Duodenal mucosa (tissue), 2 donors: ENCODE results near the gene STIP1.

Experiments
- H3K27ac ChIP-seq: one replicate; pipeline ENCODE4 v1.7.0; 2013; ENCODE audit warnings: low read depth, low read length
- H3K27me3 ChIP-seq, 2 donors: one replicate each; pipeline ENCODE4 v1.7.0; 2013; ENCODE audit warnings: low read length in 2 of 2, control low read depth in 1 of 2; ENCODE audit not compliant: insufficient read depth in 2 of 2, control insufficient read depth in 1 of 2
- H3K36me3 ChIP-seq, 2 donors: one replicate each; pipeline ENCODE4 v1.7.0; 2013; ENCODE audit warnings: low read length in 2 of 2, control low read depth in 1 of 2; ENCODE audit not compliant: insufficient read depth in 2 of 2, control insufficient read depth in 1 of 2
- H3K4me1 ChIP-seq, 2 donors: one replicate each; pipeline ENCODE4 v1.7.0; 2013; ENCODE audit warnings: low read length in 2 of 2, control low read depth in 1 of 2; ENCODE audit not compliant: insufficient read depth in 2 of 2, control insufficient read depth in 1 of 2
- H3K4me3 ChIP-seq, 2 donors: one replicate each; pipeline ENCODE4 v1.7.0; 2013; ENCODE audit warnings: low read length in 2 of 2, low read depth in 1 of 2
- H3K9ac ChIP-seq, 2 donors: one replicate each; pipeline ENCODE4 v1.7.0; 2013; ENCODE audit warnings: low read length in 2 of 2, low read depth in 1 of 2
- H3K9me3 ChIP-seq, 2 donors: one replicate each; pipeline ENCODE4 v1.7.0; 2013; ENCODE audit warnings: low read length in 2 of 2, control low read depth in 1 of 2; ENCODE audit not compliant: control insufficient read depth in 1 of 2

Gene STIP1

DNA sequence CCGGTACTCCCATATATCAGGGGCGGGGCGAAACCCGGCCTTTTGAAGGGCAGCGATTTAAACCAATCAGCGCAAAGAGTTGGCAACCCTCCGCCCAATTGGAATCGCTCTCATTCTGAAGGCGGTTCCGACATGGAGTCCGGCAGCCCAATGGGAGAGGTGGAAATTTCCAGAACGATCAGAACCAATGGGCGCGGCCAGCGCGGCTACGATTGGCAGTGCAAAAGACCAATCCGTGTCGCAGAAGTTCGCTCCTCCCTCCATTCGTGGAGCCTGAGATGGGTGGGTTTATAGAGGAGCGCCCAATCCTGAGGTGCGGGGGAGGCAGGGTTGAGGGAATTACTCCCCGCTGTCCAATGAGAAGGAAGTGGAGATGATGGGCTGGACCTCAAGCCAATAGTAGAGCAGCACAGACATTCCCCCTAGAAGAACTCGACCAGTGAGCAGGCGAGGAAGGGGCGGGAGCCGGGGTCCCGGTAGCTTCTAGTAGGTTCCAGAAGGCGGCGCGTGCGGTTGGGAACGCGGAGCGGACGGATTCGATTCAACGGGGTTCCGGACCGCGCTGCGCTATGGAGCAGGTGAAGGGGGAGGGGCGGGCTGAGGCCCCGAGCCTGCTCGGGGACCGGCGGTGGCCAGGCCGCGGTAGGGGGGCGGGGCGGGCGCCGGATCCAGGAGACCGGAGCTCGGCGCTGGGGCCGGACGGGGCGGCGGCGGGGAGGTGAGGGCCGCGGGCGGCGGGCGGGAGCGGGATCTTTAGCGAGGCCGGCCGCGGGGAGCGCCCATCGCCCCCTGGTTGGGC lies at the start of gene STIP1:
STIP1 (plus strand) TSS at position 479 of the 799 bp plus-strand sequence; CDS start at position 570, 91 bp downstream.
- H3K27me3 ChIP-seq, result no peaks in the 10 kb centered on the region
- peak within 1 kb of the TSS; percentile 91 to 98 for H3K9ac ChIP-seq
- peaks cover 24 to 43% of the 10 kb centered on the region in 2 donors for H3K4me1 ChIP-seq
- H3K27ac ChIP-seq, result peak within 1 kb of the TSS; percentile 94
- no peaks in the 10 kb centered on the region for H3K9me3 ChIP-seq
- H3K4me3 ChIP-seq, result peak within 1 kb of the TSS; percentile 84 to 87
- H3K36me3 ChIP-seq, result peaks cover 0 to 10% of the 10 kb centered on the region in 2 donors

DNA sequence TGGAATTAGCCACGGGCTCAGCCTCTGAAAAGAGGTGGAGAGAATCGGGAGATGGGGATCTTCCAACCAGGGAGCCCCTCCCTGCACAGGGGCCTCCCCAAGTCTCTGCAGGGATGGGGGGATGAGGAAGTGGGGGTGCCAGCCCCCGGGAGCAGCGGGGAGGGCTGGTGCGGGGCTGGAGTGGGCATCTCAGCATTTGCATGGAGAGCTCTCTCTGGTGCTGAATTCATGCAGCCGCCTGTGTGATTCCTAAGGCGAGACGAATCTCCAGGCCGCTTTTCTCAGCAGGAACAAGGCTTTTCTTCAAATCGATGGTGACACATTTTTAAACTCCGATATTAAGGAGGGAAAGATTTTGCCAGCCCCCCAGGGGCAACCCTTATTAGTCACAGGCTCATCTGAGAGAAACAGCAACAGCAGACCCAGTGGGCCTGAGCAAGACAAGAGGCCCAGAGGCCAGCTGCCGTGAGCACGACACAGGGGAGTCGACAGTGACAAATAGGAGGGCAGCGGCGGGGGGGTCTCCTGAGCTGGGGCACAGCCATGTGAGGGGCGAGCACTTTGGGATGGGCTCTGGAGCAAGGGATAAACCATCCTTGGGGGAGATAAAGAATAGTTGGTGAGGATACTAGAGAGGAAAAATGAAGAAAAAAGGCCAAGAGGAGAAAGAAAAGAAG lies 49.1 kb upstream of the STIP1 start:
- H3K4me1 ChIP-seq, result no peaks in the 10 kb centered on the region
- no peak overlapping the region for H3K4me3 ChIP-seq
- H3K27me3 ChIP-seq, result no peaks in the 10 kb centered on the region
- H3K27ac ChIP-seq, result no peak overlapping the region
- H3K9ac ChIP-seq, result no peak overlapping the region
- H3K36me3 ChIP-seq, result no peaks in the 10 kb centered on the region
- no peaks in the 10 kb centered on the region for H3K9me3 ChIP-seq

- Histone ChIP-seq H3K4me1 (no peaks in the 10 kb centered on the region), H3K27ac (no peak overlapping the region), H3K4me3 (no peak overlapping the region), H3K9ac (no peak overlapping the region), H3K27me3 (no peaks in the 10 kb centered on the region), H3K9me3 (no peaks in the 10 kb centered on the region), H3K36me3 (no peaks in the 10 kb centered on the region)
Measured at GRCh38 chr11:64138398-64138797, 47.6 kb upstream of the STIP1 start.

DNA sequence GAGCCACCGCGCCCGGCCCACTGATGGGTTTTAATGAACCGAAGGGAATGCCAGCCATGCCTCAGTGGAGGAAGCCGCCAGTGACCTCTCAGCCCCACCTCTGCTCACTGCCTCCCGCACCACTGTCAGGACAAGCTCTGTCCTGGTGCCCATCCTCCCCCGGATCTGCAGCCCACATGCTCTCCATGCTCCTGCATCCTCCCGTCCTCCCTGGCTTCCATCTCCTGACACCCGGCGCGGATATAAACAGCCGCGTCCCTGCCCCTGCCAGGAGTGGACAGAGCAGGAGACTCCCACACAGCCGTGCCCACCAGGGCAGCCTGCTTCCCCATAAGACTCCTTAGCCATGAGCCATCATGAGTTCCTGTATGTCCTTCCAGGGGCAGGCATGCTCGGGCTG lies 46.9 kb upstream of the STIP1 start:
- no peaks in the 10 kb centered on the region for H3K9me3 ChIP-seq
- H3K9ac ChIP-seq, result no peak overlapping the region
- no peaks in the 10 kb centered on the region for H3K27me3 ChIP-seq
- H3K27ac ChIP-seq, result no peak overlapping the region
- no peaks in the 10 kb centered on the region for H3K4me1 ChIP-seq
- no peaks in the 10 kb centered on the region for H3K36me3 ChIP-seq
- H3K4me3 ChIP-seq, result no peak overlapping the region

GRCh38 chr11:64140082-64140481 lies 45.9 kb upstream of the STIP1 start:
- no peaks in the 10 kb centered on the region for H3K36me3 ChIP-seq
- H3K27me3 ChIP-seq, result no peaks in the 10 kb centered on the region
- no peak overlapping the region for H3K9ac ChIP-seq
- H3K4me3 ChIP-seq, result no peak overlapping the region
- no peaks in the 10 kb centered on the region for H3K4me1 ChIP-seq
- H3K9me3 ChIP-seq, result no peaks in the 10 kb centered on the region
- no peak overlapping the region for H3K27ac ChIP-seq

GRCh38 chr11:64141081-64141783 lies 44.7 kb upstream of the STIP1 start:
- Histone ChIP-seq H3K9ac (no peak overlapping the region), H3K36me3 (no peaks in the 10 kb centered on the region), H3K4me3 (no peak overlapping the region), H3K27ac (peak overlapping the region; percentile 20), H3K9me3 (no peaks in the 10 kb centered on the region), H3K4me1 (no peaks in the 10 kb centered on the region), H3K27me3 (no peaks in the 10 kb centered on the region)

DNA sequence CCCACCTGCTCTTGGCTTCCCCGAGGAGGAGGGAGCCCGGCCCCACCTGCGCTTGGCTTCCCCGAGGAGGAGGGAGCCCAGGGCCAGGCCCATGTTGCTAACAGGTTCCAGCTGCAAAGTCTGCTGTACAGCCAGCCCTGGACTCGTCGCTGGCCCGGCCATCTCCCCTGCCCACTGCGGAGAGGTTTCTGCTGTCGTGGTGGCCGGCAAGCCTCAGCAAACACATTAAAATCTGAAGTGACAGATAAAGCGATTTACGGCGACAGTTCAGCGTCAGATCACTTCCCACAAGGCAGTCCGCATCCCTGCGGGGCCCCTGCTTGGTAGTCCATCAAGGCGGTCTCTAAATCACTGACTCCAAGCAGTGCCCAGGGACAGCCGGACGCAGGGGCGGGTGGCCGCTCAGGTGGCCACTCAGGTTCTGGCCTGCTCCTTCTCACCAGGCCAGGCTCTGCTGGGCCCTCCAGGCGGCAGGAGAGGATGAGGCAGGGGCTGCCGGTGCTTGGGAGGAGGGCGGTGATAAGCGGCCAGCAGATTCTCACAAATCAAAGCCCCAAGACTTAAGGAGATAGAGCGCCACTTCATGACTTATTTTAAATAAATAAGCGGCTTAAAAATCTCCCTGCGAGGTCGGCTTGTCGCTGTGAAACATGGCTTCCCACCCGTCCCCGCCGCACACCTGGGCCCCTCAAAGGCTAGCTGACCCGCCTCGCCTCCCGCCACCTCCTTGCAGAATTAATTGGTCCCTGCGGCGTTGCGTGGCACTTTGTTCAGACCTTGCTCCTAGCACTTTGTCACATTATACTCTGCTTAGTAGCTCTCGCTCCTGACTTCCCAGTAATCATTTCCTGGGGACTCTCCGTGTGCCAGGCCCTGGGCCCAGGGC lies 41.1 kb upstream of the STIP1 start:
- H3K4me1 ChIP-seq, result no peaks in the 10 kb centered on the region
- no peak overlapping the region for H3K4me3 ChIP-seq
- no peaks in the 10 kb centered on the region for H3K9me3 ChIP-seq
- H3K36me3 ChIP-seq, result no peaks in the 10 kb centered on the region
- H3K9ac ChIP-seq, result no peak overlapping the region
- no peaks in the 10 kb centered on the region for H3K27me3 ChIP-seq
- H3K27ac ChIP-seq, result no peak overlapping the region

GRCh38 chr11:64146036-64146955 lies 39.7 kb upstream of the STIP1 start:
- Histone ChIP-seq H3K36me3 (no peaks in the 10 kb centered on the region), H3K4me1 (no peaks in the 10 kb centered on the region), H3K9me3 (no peaks in the 10 kb centered on the region), H3K27ac (no peak overlapping the region), H3K27me3 (no peaks in the 10 kb centered on the region), H3K4me3 (no peak overlapping the region), H3K9ac (no peak overlapping the region)
